HEK293 (cell line): Measurements from ENCODE around the gene JAML.

ENCODE experiments used
- BCL11A ChIP-seq: fragments of 450-650 bp; formaldehyde crosslinking; IDR thresholded peaks from 2 replicates; pipeline ENCODE4 v1.5.1; 2016; ENCODE audit warnings: low read depth, missing biosample characterization, missing genetic modification characterization
- HOXA7 ChIP-seq: sonication (generic); formaldehyde crosslinking; IDR thresholded peaks from 2 replicates; pipeline ENCODE4 v1.8.1; 2022; ENCODE audit warnings: missing genetic modification reagents, borderline replicate concordance
- PRDM1 ChIP-seq: fragments of 450-650 bp; formaldehyde crosslinking; IDR thresholded peaks from 2 replicates; pipeline ENCODE4; 2016; ENCODE audit warnings: missing biosample characterization, missing genetic modification characterization
- SP2 ChIP-seq: fragments of 450-650 bp; formaldehyde crosslinking; IDR thresholded peaks from 2 replicates; pipeline ENCODE4 v1.5.1; 2016; ENCODE audit warnings: missing biosample characterization, missing genetic modification characterization
- YY1 ChIP-seq: fragments of 450-650 bp; formaldehyde crosslinking; IDR thresholded peaks from 2 replicates; pipeline ENCODE4 v1.5.1; 2018; ENCODE audit warnings: missing biosample characterization, missing genetic modification characterization
- ZBTB1 ChIP-seq: fragments of 450-650 bp; formaldehyde crosslinking; IDR thresholded peaks from 2 replicates; pipeline ENCODE4 v1.5.1; 2016; ENCODE audit warnings: missing biosample characterization, missing genetic modification characterization
- ZBTB17 ChIP-seq: fragments of 450-650 bp; formaldehyde crosslinking; IDR thresholded peaks from 2 replicates; pipeline ENCODE4 v1.5.1; 2016; ENCODE audit warnings: missing biosample characterization, missing genetic modification characterization
- ZBTB8A ChIP-seq: fragments of 450-650 bp; formaldehyde crosslinking; IDR thresholded peaks from 2 replicates; pipeline ENCODE4 v1.5.1; 2016; ENCODE audit warnings: missing biosample characterization, missing genetic modification characterization
- ZNF121 ChIP-seq: fragments of 450-650 bp; formaldehyde crosslinking; IDR thresholded peaks from 2 replicates; pipeline ENCODE4 v1.5.1; 2016; ENCODE audit warnings: missing biosample characterization, missing genetic modification characterization
- ZNF138 ChIP-seq: fragments of 450-650 bp; formaldehyde crosslinking; IDR thresholded peaks from 2 replicates; pipeline ENCODE4 v1.5.1; 2016; ENCODE audit warnings: missing biosample characterization, missing genetic modification characterization, borderline replicate concordance
- ZNF184 ChIP-seq: fragments of 450-650 bp; IDR thresholded peaks from 2 replicates; pipeline ENCODE4 v1.5.1; 2018; ENCODE audit warnings: missing biosample characterization, mild to moderate bottlenecking, missing genetic modification characterization
- ZNF211 ChIP-seq: fragments of 450-650 bp; formaldehyde crosslinking; IDR thresholded peaks from 2 replicates; pipeline ENCODE4 v1.5.1; 2016; ENCODE audit warnings: low read depth, missing biosample characterization, missing genetic modification characterization
- ZNF214 ChIP-seq: fragments of 450-650 bp; formaldehyde crosslinking; IDR thresholded peaks from 2 replicates; pipeline ENCODE4 v1.5.1; 2017; ENCODE audit warnings: missing biosample characterization, mild to moderate bottlenecking, missing genetic modification characterization, borderline replicate concordance
- ZNF23 ChIP-seq: fragments of 450-650 bp; formaldehyde crosslinking; IDR thresholded peaks from 2 replicates; pipeline ENCODE4 v1.5.1; 2016; ENCODE audit warnings: missing biosample characterization, missing genetic modification characterization, borderline replicate concordance
- ZNF24 ChIP-seq: fragments of 450-650 bp; formaldehyde crosslinking; IDR thresholded peaks from 2 replicates; pipeline ENCODE4 v1.5.1; 2016; ENCODE audit warnings: missing biosample characterization, missing genetic modification characterization
- ZNF830 ChIP-seq: fragments of 450-650 bp; IDR thresholded peaks from 2 replicates; pipeline ENCODE4 v1.5.0; 2018; ENCODE audit warnings: missing biosample characterization, missing genetic modification characterization, low read depth, mild to moderate bottlenecking, moderate library complexity
- TF ChIP-seq, protein P1 (sequence below): fragments of 450-650 bp; formaldehyde crosslinking; IDR thresholded peaks from 2 replicates; pipeline ENCODE4 v1.5.1; 2016; ENCODE audit warnings: missing biosample characterization, missing genetic modification characterization
- TF ChIP-seq, protein P2 (sequence below): fragments of 450-650 bp; formaldehyde crosslinking; conservative IDR thresholded peaks from 2 replicates; pipeline ENCODE4 v1.5.1; 2016; ENCODE audit warnings: low read depth, missing biosample characterization, missing genetic modification characterization
- TF ChIP-seq, protein P3 (sequence below): fragments of 450-650 bp; IDR thresholded peaks from 2 replicates; pipeline ENCODE4 v1.5.1; 2018; ENCODE audit warnings: missing biosample characterization, missing genetic modification characterization
- TF ChIP-seq, protein P4 (sequence below): fragments of 450-650 bp; formaldehyde crosslinking; IDR thresholded peaks from 2 replicates; pipeline ENCODE4; 2016; ENCODE audit warnings: missing biosample characterization, missing genetic modification characterization
- TF ChIP-seq, protein P5 (sequence below): fragments of 450-650 bp; formaldehyde crosslinking; IDR thresholded peaks from 2 replicates; pipeline ENCODE4 v1.5.1; 2016; ENCODE audit warnings: missing biosample characterization, missing genetic modification characterization
- TF ChIP-seq, protein P6 (sequence below): fragments of 450-650 bp; formaldehyde crosslinking; IDR thresholded peaks from 2 replicates; pipeline ENCODE4 v1.5.1; 2016; ENCODE audit warnings: missing biosample characterization, missing genetic modification characterization
- TF ChIP-seq, protein P7 (sequence below): fragments of 450-650 bp; formaldehyde crosslinking; IDR thresholded peaks from 2 replicates; pipeline ENCODE4 v1.5.1; 2016; ENCODE audit warnings: missing biosample characterization, missing genetic modification characterization

The JAML gene

DNA sequence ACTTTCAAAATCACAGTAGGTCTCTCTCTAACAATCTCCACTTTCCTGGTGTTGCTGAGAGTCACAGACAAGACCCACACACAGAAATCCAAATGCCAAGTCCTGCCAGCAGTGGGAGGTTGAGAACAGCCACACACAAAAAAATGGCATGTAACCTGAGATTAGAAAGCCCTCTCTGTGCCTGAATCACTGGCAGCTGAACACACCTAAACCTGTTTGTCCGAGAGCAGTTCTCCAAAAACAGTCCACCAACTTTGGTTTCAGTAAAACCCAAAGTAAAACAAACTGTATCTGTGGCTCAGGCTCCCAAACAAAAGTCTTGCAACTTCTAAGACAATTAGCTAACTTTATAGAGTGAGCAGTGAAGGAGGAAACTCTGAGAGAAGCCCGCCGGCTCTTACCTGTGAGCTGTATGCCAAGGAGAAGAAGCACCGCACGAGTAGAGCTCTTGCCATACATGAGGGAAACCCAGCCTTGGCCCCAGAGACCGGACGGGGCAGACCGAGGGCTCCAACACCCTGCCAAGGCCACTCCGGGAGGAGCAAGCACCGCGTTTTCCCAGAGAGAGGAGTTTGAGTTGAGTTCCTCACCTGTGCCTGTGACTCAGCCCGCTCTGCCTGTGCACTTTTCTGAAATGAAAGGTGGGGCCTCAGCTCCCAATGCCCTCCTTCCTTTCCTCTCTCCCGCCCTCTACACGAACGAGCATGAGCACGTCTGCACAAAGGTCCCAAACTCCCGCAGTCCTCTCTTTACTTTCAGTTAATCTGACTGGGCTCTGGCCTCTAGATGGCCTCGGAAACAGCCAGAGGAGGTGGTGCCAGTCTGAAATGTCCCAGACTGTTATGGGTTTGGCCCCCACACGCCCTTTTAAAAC is 39.1 kb upstream of the JAML start, which contains the start of gene MPZL2 (continued):
- TF ChIP-seq, protein P1, sequence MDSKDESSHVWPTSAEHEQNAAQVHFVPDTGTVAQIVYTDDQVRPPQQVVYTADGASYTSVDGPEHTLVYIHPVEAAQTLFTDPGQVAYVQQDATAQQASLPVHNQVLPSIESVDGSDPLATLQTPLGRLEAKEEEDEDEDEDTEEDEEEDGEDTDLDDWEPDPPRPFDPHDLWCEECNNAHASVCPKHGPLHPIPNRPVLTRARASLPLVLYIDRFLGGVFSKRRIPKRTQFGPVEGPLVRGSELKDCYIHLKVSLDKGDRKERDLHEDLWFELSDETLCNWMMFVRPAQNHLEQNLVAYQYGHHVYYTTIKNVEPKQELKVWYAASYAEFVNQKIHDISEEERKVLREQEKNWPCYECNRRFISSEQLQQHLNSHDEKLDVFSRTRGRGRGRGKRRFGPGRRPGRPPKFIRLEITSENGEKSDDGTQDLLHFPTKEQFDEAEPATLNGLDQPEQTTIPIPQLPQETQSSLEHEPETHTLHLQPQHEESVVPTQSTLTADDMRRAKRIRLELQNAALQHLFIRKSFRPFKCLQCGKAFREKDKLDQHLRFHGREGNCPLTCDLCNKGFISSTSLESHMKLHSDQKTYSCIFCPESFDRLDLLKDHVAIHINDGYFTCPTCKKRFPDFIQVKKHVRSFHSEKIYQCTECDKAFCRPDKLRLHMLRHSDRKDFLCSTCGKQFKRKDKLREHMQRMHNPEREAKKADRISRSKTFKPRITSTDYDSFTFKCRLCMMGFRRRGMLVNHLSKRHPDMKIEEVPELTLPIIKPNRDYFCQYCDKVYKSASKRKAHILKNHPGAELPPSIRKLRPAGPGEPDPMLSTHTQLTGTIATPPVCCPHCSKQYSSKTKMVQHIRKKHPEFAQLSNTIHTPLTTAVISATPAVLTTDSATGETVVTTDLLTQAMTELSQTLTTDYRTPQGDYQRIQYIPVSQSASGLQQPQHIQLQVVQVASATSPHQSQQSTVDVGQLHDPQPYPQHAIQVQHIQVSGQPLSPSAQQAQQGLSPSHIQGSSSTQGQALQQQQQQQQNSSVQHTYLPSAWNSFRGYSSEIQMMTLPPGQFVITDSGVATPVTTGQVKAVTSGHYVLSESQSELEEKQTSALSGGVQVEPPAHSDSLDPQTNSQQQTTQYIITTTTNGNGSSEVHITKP (tag by site-specific recombination), result no peak; the same call in 1 of the 2 replicates
- TF ChIP-seq ZNF23, result no peak
- TF ChIP-seq, protein P2, sequence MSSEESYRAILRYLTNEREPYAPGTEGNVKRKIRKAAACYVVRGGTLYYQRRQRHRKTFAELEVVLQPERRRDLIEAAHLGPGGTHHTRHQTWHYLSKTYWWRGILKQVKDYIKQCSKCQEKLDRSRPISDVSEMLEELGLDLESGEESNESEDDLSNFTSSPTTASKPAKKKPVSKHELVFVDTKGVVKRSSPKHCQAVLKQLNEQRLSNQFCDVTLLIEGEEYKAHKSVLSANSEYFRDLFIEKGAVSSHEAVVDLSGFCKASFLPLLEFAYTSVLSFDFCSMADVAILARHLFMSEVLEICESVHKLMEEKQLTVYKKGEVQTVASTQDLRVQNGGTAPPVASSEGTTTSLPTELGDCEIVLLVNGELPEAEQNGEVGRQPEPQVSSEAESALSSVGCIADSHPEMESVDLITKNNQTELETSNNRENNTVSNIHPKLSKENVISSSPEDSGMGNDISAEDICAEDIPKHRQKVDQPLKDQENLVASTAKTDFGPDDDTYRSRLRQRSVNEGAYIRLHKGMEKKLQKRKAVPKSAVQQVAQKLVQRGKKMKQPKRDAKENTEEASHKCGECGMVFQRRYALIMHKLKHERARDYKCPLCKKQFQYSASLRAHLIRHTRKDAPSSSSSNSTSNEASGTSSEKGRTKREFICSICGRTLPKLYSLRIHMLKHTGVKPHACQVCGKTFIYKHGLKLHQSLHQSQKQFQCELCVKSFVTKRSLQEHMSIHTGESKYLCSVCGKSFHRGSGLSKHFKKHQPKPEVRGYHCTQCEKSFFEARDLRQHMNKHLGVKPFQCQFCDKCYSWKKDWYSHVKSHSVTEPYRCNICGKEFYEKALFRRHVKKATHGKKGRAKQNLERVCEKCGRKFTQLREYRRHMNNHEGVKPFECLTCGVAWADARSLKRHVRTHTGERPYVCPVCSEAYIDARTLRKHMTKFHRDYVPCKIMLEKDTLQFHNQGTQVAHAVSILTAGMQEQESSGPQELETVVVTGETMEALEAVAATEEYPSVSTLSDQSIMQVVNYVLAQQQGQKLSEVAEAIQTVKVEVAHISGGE, result no peak
- no peak for TF ChIP-seq ZNF214
- no peak for TF ChIP-seq HOXA7 (CRISPR knock-in tag)
- no peak for TF ChIP-seq ZBTB1
- no peak for TF ChIP-seq BCL11A (tag by site-specific recombination)
- TF ChIP-seq ZNF830, result no peak
- no peak for TF ChIP-seq ZNF138 (tag by site-specific recombination)
- no peak for TF ChIP-seq ZNF121 (tag by site-specific recombination)
- TF ChIP-seq, protein P3, sequence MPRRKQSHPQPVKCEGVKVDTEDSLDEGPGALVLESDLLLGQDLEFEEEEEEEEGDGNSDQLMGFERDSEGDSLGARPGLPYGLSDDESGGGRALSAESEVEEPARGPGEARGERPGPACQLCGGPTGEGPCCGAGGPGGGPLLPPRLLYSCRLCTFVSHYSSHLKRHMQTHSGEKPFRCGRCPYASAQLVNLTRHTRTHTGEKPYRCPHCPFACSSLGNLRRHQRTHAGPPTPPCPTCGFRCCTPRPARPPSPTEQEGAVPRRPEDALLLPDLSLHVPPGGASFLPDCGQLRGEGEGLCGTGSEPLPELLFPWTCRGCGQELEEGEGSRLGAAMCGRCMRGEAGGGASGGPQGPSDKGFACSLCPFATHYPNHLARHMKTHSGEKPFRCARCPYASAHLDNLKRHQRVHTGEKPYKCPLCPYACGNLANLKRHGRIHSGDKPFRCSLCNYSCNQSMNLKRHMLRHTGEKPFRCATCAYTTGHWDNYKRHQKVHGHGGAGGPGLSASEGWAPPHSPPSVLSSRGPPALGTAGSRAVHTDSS (tag by site-specific recombination), result no peak
- TF ChIP-seq ZNF184, result no peak
- TF ChIP-seq YY1, result no peak
- no peak for TF ChIP-seq ZBTB8A (tag by site-specific recombination)
- no peak for TF ChIP-seq ZNF211 (tag by site-specific recombination)
- TF ChIP-seq, protein P4, sequence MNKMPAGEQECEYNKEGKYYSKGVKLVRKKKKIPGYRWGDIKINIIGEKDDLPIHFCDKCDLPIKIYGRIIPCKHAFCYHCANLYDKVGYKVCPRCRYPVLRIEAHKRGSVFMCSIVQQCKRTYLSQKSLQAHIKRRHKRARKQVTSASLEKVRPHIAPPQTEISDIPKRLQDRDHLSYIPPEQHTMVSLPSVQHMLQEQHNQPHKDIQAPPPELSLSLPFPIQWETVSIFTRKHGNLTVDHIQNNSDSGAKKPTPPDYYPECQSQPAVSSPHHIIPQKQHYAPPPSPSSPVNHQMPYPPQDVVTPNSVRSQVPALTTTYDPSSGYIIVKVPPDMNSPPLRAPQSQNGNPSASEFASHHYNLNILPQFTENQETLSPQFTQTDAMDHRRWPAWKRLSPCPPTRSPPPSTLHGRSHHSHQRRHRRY (tag by site-specific recombination), result no peak
- TF ChIP-seq, protein P5, sequence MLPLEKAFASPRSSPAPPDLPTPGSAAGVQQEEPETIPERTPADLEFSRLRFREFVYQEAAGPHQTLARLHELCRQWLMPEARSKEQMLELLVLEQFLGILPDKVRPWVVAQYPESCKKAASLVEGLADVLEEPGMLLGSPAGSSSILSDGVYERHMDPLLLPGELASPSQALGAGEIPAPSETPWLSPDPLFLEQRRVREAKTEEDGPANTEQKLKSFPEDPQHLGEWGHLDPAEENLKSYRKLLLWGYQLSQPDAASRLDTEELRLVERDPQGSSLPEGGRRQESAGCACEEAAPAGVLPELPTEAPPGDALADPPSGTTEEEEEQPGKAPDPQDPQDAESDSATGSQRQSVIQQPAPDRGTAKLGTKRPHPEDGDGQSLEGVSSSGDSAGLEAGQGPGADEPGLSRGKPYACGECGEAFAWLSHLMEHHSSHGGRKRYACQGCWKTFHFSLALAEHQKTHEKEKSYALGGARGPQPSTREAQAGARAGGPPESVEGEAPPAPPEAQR (tag by site-specific recombination), result no peak
- peak; percentile 72 for TF ChIP-seq SP2 (tag by site-specific recombination)
- TF ChIP-seq PRDM1, result peak; percentile 73; the same call in 1 of the 2 replicates
- TF ChIP-seq, protein P6, sequence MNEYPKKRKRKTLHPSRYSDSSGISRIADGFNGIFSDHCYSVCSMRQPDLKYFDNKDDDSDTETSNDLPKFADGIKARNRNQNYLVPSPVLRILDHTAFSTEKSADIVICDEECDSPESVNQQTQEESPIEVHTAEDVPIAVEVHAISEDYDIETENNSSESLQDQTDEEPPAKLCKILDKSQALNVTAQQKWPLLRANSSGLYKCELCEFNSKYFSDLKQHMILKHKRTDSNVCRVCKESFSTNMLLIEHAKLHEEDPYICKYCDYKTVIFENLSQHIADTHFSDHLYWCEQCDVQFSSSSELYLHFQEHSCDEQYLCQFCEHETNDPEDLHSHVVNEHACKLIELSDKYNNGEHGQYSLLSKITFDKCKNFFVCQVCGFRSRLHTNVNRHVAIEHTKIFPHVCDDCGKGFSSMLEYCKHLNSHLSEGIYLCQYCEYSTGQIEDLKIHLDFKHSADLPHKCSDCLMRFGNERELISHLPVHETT (tag by site-specific recombination), result no peak
- TF ChIP-seq ZBTB17 (tag by site-specific recombination), result peak; percentile 62
- TF ChIP-seq ZNF24 (tag by site-specific recombination), result no peak
- TF ChIP-seq, protein P7, sequence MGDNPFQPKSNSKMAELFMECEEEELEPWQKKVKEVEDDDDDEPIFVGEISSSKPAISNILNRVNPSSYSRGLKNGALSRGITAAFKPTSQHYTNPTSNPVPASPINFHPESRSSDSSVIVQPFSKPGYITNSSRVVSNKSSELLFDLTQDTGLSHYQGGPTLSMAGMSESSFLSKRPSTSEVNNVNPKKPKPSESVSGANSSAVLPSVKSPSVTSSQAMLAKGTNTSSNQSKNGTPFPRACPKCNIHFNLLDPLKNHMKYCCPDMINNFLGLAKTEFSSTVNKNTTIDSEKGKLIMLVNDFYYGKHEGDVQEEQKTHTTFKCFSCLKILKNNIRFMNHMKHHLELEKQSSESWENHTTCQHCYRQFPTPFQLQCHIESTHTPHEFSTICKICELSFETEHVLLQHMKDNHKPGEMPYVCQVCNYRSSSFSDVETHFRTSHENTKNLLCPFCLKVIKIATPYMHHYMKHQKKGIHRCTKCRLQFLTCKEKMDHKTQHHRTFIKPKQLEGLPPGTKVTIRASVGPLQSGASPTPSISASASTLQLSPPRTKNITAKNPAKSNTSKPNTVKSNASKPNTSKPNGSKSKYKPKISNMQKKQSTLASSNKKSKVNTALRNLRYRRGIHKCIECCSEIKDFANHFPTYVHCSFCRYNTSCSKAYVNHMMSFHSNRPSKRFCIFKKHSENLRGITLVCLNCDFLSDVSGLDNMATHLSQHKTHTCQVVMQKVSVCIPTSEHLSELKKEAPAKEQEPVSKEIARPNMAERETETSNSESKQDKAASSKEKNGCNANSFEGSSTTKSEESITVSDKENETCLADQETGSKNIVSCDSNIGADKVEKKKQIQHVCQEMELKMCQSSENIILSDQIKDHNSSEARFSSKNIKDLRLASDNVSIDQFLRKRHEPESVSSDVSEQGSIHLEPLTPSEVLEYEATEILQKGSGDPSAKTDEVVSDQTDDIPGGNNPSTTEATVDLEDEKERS, result no peak
